ENCODE data around the gene ZBTB45.

ZBTB45 gene

GRCh38 chr19:58519355-58520256 lies at the start of gene ZBTB45:
Gene ZBTB45 (minus strand): TSS chr19:58519810. CDS start chr19:58517673, 2,137 bp downstream.
- peak; percentile 95 for DNase-seq

- no peak for DNase-seq
Measured at GRCh38 chr19:58568453-58569130, 49.0 kb upstream of the ZBTB45 start.

GRCh38 chr19:58566989-58567388 lies 47.4 kb upstream of the ZBTB45 start:
- DNase-seq: no peak

- DNase-seq: no peak
Measured at GRCh38 chr19:58563823-58564222, 44.2 kb upstream of the ZBTB45 start.

GRCh38 chr19:58563034-58563573 lies 43.5 kb upstream of the ZBTB45 start:
- no peak for DNase-seq

GRCh38 chr19:58562122-58563033 lies 42.8 kb upstream of the ZBTB45 start:
- DNase-seq: peak; percentile 37

GRCh38 chr19:58561373-58562121 lies 41.9 kb upstream of the ZBTB45 start:
- DNase-seq: no peak

- no peak for DNase-seq
Measured at GRCh38 chr19:58560921-58561320, 41.3 kb upstream of the ZBTB45 start.

GRCh38 chr19:58560007-58560887 lies 40.6 kb upstream of the ZBTB45 start:
- no peak for DNase-seq

- peak; percentile 93 for DNase-seq
Measured at GRCh38 chr19:58559275-58560006, 39.8 kb upstream of the ZBTB45 start.

GRCh38 chr19:58558623-58559274 lies 39.1 kb upstream of the ZBTB45 start:
- peak; percentile 98 for DNase-seq

GRCh38 chr19:58558066-58558622 lies 38.5 kb upstream of the ZBTB45 start, which contains the start of gene UBE2M:
Gene UBE2M (minus strand): TSS chr19:58558611. CDS start chr19:58558381, 230 bp downstream.
- DNase-seq: peak; percentile 48

GRCh38 chr19:58557221-58558065 lies 37.8 kb upstream of the ZBTB45 start:
- no peak for DNase-seq

- no peak for DNase-seq
Measured at GRCh38 chr19:58556622-58557220, 37.1 kb upstream of the ZBTB45 start.

GRCh38 chr19:58555920-58556621 lies 36.5 kb upstream of the ZBTB45 start:
- no peak for DNase-seq

GRCh38 chr19:58555369-58555885 lies 35.8 kb upstream of the ZBTB45 start:
- DNase-seq: no peak

All from EL (cell line).